Measurements from ENCODE around the gene GOLGA5. TPM values are rescaled to one million over a fixed set of nuclear protein-coding genes. Genes with fewer than 3 reads are reported as not detected.

The GOLGA5 gene
- total and polyA plus RNA-seq, 2 of the 13 experiments (the other 11 are each of a cell fraction or from before 2014, with no cell fraction given), result 31.0 to 40.0 TPM

DNA sequence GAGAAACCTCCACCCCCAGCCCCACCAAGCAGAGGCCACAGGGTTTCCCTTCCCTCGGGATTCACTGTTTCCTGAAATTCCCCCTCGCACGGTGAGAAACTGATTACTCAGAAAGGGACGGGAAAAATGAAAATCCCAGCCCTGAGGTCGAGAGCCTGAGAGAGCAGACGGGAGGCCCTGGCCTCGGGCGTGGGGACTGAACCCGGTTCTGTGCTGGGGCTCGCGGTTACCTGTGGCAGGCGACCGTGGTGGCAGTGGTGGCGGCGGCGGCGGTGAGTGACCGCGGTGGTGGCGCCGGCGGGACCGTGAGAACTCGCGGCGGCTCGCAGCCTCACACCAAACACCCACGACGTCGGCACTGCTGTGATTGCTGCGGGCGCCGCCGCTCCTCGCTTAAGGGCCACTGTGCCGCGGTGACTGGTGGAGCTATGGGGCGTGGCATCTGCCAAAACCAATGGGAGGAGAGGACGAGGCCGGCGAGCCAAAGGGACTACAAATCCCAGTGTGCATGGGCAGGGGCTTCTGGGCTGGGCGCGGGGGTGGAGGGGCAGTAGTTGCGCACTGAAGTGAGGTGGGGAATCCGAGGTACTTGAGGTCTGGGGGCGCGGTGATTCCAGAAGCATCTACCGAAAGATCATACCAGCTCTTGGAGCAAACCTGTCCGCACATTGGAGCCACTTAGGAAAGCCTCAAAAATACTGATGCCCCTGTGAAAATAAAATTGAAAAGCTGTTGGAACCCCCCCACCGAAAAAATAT is 45.7 kb upstream of the GOLGA5 start, which contains the start of gene LGMN (continued):
- TF ChIP-seq PRMT3 (CRISPR knock-in tag; IDR thresholded peaks at IDR 0.05; ENCODE audit: borderline replicate concordance, low read depth) (0 out of 2 replicates have a peak, but pooled peaks have one; percentile 18), REL (CRISPR knock-in tag; conservative IDR thresholded peaks at IDR 0.05) (no peak), GABPA (IDR thresholded peaks at IDR 0.05; ENCODE audit: low read depth, low read length) (no peak), GABPA (CRISPR knock-in tag; IDR thresholded peaks at IDR 0.05; ENCODE audit: low read depth) (peak; percentile 49), ZBTB49 (CRISPR knock-in tag; IDR thresholded peaks at IDR 0.05; ENCODE audit: borderline replicate concordance) (no peak), KLF12 (CRISPR knock-in tag; IDR thresholded peaks at IDR 0.05; ENCODE audit: borderline replicate concordance) (no peak), SALL1 (CRISPR knock-in tag; IDR thresholded peaks at IDR 0.05) (peak; percentile 88), LCORL (IDR thresholded peaks at IDR 0.05) (no peak), LCORL (CRISPR knock-in tag; IDR thresholded peaks at IDR 0.05) (0 out of 2 replicates have a peak, but pooled peaks have one; percentile 23), KDM5A (IDR thresholded peaks at IDR 0.05; ENCODE audit: borderline replicate concordance, low read length) (no peak; the same call in 1 of the 2 replicates), ZNF558 (CRISPR knock-in tag; IDR thresholded peaks at IDR 0.05; ENCODE audit: borderline replicate concordance) (0 out of 2 replicates have a peak, but pooled peaks have one; percentile 72), ZNF225 (CRISPR knock-in tag; IDR thresholded peaks at IDR 0.05) (peak; percentile 66; the same call in 1 of the 2 replicates), GPN1 (CRISPR knock-in tag; IDR thresholded peaks at IDR 0.05; ENCODE audit: borderline replicate concordance) (peak; percentile 42; the same call in 1 of the 2 replicates), ZNF276 (CRISPR knock-in tag; IDR thresholded peaks at IDR 0.05; ENCODE audit: low read depth) (peak; percentile 79; the same call in 1 of the 2 replicates)
- TF ChIP-seq, protein P1, sequence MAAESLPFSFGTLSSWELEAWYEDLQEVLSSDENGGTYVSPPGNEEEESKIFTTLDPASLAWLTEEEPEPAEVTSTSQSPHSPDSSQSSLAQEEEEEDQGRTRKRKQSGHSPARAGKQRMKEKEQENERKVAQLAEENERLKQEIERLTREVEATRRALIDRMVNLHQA (CRISPR knock-in tag; IDR thresholded peaks at IDR 0.05), result no peak
- TF ChIP-seq, protein P2, sequence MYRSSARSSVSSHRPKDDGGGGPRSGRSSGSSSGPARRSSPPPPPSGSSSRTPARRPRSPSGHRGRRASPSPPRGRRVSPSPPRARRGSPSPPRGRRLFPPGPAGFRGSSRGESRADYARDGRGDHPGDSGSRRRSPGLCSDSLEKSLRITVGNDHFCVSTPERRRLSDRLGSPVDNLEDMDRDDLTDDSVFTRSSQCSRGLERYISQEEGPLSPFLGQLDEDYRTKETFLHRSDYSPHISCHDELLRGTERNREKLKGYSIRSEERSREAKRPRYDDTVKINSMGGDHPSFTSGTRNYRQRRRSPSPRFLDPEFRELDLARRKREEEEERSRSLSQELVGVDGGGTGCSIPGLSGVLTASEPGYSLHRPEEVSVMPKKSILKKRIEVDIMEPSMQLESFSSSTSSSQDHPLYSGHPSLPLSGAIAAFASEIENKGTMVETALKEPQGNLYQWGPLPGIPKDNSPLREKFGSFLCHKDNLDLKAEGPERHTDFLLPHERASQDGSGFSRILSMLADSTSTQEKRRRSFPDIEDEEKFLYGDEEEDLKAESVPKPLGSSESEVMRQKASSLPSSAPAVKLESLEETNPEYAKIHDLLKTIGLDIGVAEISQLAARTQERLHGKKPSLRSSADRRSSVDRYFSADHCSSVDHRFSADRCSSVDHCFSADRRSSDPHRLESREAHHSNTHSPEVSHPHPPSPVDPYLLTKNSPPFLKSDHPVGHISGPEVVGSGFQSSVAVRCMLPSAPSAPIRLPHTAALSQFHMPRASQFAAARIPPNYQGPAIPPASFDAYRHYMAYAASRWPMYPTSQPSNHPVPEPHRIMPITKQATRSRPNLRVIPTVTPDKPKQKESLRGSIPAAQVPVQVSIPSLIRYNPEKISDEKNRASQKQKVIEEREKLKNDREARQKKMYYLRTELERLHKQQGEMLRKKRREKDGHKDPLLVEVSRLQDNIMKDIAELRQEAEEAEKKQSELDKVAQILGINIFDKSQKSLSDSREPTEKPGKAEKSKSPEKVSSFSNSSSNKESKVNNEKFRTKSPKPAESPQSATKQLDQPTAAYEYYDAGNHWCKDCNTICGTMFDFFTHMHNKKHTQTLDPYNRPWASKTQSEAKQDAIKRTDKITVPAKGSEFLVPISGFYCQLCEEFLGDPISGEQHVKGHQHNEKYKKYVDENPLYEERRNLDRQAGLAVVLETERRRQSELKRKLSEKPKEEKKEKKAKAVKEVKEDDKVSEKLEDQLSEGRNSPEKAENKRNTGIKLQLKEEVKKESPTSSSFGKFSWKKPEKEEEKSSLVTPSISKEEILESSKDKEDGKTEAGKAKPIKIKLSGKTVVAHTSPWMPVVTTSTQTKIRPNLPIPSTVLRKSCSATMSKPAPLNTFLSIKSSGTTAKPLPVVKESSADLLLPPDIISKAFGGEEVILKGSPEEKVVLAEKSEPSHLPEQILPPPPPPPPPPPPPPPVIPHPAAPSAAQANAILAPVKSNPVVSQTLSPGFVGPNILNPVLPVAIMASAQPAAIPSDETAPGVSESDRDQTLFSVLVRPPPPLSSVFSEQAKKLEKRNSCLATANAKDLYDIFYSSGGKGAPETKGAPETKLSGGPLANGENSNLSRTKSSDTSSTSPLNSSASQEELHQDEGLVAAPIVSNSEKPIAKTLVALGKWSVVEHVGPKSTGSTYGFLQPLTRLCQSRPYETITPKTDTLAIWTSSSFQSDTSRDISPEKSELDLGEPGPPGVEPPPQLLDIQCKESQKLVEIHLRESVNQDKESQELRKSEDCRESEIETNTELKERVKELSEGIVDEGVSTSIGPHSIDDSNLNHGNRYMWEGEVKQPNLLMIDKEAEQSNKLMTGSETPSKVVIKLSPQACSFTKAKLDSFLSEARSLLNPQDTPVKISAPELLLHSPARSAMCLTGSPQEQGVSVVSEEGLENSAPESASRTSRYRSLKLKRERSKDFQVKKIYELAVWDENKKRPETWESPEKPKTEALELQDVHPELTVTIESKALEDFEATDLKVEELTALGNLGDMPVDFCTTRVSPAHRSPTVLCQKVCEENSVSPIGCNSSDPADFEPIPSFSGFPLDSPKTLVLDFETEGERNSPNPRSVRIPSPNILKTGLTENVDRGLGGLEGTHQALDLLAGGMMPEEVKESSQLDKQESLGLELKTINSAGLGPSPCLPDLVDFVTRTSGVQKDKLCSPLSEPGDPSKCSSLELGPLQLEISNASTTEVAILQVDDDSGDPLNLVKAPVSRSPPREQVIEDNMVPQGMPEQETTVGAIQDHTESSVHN (CRISPR knock-in tag; IDR thresholded peaks at IDR 0.05), result peak; percentile 88; the same call in 1 of the 2 replicates

All from HepG2 (cell line).